ENCODE results near the gene PRKCA.

DNA sequence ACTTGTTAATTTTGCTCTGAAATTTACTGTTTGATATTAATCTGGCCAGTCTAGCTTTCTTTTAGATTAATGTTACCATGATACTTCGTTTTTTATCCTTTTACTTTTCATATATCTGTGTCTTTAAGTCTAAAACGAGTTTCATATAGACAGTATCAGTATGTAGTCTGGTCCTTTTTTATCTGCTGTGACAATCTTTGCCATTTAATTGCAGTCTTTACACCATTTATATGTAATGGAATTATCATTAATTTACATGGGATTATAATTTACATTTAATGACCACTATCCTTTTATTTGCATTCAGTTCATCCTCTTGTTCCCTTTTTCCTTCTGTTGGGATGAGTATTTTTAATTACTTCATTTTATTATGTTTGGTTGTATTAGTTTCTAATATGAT, 243.5 kb downstream of the PRKCA start:
- TF ChIP-seq TEAD4 (IDR thresholded peaks at IDR 0.05), result no peak
- no peak for TF ChIP-seq EP300 (IDR thresholded peaks at IDR 0.05; ENCODE audit: borderline replicate concordance)
- no peak for TF ChIP-seq RAD21 (IDR thresholded peaks at IDR 0.05; ENCODE audit: low read depth)
- TF ChIP-seq CEBPB (IDR thresholded peaks at IDR 0.05), result no peak
- TF ChIP-seq TAF1 (IDR thresholded peaks at IDR 0.05; ENCODE audit: low read depth), result no peak
- no peak for TF ChIP-seq EGR1 (IDR thresholded peaks at IDR 0.05)
- no peak for TF ChIP-seq FOXM1 (IDR thresholded peaks at IDR 0.05; ENCODE audit: borderline replicate concordance, low read depth)
- TF ChIP-seq CREB1 (IDR thresholded peaks at IDR 0.05; ENCODE audit: low read depth), result no peak
- no peak for TF ChIP-seq TCF12 (IDR thresholded peaks at IDR 0.05; ENCODE audit: low read depth)
- TF ChIP-seq, protein P1, sequence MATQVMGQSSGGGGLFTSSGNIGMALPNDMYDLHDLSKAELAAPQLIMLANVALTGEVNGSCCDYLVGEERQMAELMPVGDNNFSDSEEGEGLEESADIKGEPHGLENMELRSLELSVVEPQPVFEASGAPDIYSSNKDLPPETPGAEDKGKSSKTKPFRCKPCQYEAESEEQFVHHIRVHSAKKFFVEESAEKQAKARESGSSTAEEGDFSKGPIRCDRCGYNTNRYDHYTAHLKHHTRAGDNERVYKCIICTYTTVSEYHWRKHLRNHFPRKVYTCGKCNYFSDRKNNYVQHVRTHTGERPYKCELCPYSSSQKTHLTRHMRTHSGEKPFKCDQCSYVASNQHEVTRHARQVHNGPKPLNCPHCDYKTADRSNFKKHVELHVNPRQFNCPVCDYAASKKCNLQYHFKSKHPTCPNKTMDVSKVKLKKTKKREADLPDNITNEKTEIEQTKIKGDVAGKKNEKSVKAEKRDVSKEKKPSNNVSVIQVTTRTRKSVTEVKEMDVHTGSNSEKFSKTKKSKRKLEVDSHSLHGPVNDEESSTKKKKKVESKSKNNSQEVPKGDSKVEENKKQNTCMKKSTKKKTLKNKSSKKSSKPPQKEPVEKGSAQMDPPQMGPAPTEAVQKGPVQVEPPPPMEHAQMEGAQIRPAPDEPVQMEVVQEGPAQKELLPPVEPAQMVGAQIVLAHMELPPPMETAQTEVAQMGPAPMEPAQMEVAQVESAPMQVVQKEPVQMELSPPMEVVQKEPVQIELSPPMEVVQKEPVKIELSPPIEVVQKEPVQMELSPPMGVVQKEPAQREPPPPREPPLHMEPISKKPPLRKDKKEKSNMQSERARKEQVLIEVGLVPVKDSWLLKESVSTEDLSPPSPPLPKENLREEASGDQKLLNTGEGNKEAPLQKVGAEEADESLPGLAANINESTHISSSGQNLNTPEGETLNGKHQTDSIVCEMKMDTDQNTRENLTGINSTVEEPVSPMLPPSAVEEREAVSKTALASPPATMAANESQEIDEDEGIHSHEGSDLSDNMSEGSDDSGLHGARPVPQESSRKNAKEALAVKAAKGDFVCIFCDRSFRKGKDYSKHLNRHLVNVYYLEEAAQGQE (IDR thresholded peaks at IDR 0.05; ENCODE audit: low read depth), result no peak
- TF ChIP-seq, protein P2, sequence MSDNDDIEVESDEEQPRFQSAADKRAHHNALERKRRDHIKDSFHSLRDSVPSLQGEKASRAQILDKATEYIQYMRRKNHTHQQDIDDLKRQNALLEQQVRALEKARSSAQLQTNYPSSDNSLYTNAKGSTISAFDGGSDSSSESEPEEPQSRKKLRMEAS (IDR thresholded peaks at IDR 0.05), result no peak
- no peak for TF ChIP-seq NFIC (IDR thresholded peaks at IDR 0.05)
- TF ChIP-seq, protein P3, sequence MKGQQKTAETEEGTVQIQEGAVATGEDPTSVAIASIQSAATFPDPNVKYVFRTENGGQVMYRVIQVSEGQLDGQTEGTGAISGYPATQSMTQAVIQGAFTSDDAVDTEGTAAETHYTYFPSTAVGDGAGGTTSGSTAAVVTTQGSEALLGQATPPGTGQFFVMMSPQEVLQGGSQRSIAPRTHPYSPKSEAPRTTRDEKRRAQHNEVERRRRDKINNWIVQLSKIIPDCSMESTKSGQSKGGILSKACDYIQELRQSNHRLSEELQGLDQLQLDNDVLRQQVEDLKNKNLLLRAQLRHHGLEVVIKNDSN (IDR thresholded peaks at IDR 0.05), result no peak
